Retinal pigment epithelial cell (primary cell): ENCODE measurements around the gene CREB3L4.
"Not testable (repeated sequence)": the region's sequence is repeated elsewhere in the genome, so short reads cannot be mapped to it uniquely, and the experiment has no call there.

Source experiments
- DNase-seq: peaks from one replicate; pipeline ENCODE4 v3.0.0-alpha.2; 2010; ENCODE audit warnings: low read depth
- H3K4me3 ChIP-seq: 2 replicates; pipeline ENCODE4 v1.5.1; 2011; ENCODE audit warnings: mild to moderate bottlenecking, low read length, control low read depth, moderate library complexity
- CTCF ChIP-seq: conservative IDR thresholded peaks from 2 replicates; pipeline ENCODE4 v1.5.1; 2011; ENCODE audit warnings: low read depth, low read length, control low read depth, inconsistent platforms

CREB3L4 gene

GRCh38 chr1:153987621-153988020 is 19.9 kb downstream of the CREB3L4 start:
- TF ChIP-seq CTCF = no peak
- DNase-seq = no peak
- H3K4me3 ChIP-seq = no peak overlapping the region

DNA sequence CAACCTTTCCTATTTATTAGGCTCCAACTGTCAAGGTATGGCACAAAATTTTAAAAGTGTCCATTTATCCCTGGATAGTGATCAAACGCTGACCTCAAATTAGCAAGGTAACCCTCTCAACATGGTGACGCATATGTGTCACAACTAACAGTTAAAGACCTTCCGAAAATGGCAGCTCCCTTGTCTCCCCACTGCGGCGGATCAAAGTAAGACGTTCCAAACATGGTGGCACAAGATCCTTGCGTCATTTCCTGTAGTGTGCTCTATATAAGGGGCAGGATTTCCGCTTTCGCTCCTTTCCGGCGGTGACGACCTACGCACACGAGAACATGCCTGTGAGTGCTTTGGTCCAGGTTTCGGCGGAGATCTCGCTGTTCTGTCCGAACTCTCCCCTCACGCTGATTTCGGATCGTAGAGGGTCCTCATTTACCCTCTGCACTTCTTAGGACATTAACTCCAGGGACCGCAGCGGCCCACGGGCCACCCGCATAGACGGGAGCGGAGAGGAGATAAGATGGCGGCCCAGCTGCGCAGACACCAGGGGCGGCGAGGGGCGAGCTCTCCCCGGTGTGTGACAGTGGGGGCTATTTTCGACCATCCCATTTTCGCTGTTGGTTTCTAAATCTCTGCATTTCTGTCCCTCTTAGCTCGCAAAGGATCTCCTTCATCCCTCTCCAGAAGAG is 22.9 kb downstream of the CREB3L4 start, which contains the start of gene RPS27:
RPS27 (plus strand) TSS at position 295 of the 683 bp plus-strand sequence; CDS start at position 330, 35 bp downstream.
- peak within 1 kb of the TSS; percentile 93 for H3K4me3 ChIP-seq
- no peak for TF ChIP-seq CTCF
- DNase-seq = peak; percentile 95

DNA sequence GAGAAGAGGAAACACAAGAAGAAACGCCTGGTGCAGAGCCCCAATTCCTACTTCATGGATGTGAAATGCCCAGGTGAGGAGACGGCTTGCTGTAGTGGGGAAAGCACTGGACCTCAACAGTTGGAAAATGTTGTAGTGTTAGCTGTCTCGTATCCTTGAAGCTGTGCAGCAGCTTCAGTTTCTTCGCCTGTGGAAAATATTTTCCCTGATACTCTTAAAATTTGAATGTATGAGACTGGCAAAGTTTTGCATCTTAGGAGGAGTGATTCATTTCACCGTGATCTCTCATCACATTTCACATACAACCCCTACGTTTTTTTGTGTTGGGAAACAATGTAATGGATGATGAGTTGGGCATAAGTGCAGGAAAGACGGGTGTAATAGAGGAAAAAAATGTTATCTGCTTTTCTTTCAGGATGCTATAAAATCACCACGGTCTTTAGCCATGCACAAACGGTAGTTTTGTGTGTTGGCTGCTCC is 23.5 kb downstream of the CREB3L4 start:
- no peak for DNase-seq
- peak overlapping the region; percentile 93 for H3K4me3 ChIP-seq
- no peak for TF ChIP-seq CTCF

- peak overlapping the region; percentile 93 for H3K4me3 ChIP-seq
- no peak for TF ChIP-seq CTCF
- no peak for DNase-seq
Observed at GRCh38 chr1:153991806-153992205, 24.1 kb downstream of the CREB3L4 start.

GRCh38 chr1:153995202-153995601 is 27.5 kb downstream of the CREB3L4 start:
- TF ChIP-seq CTCF = no peak
- no peak for DNase-seq
- no peak overlapping the region for H3K4me3 ChIP-seq

DNA sequence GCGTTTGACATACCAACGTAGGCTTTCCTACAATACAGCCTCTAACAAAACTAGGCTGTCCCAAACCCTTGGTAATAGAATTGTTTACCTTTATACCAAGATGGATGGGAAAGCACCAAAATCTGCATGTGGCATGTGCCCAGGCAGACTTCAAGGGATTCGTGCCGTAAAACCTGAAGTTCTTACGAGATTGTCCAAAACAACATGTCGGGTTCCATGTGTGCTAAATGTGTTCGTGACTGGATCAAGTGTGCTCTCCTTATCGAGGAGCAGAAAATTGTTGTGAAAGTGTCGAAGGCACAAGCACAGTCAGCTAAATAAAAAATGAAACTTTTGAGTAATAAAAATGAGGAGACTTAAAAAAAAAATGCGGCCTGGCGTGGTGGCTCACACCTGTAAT is 27.9 kb downstream of the CREB3L4 start:
- DNase-seq = no peak
- TF ChIP-seq CTCF = no peak
- H3K4me3 ChIP-seq = no peak overlapping the region

GRCh38 chr1:153996882-153997281 is 29.2 kb downstream of the CREB3L4 start:
- not testable (repeated sequence) for DNase-seq, H3K4me3 ChIP-seq
